Measurements from ENCODE around the gene SLC12A6. TPM values are rescaled to one million over a fixed set of nuclear protein-coding genes. Genes with fewer than 3 reads are reported as not detected.

Gene SLC12A6
- total RNA-seq, 6 experiments from 2014 or later: 5.6 to 10.9 (median 7.5) TPM

GRCh38 chr15:34239151-34239808 is 98.3 kb downstream of the SLC12A6 start:
- Histone ChIP-seq H3K27me3 (no peaks in the 10 kb centered on the region), H3K4me1 (no peaks in the 10 kb centered on the region), H3K36me3 (peaks cover 0 to 58% (median 5%) of the 10 kb centered on the region in 4 donors), H3K4me3 (no peak overlapping the region), H3K9me3 (no peaks in the 10 kb centered on the region), H3K27ac (no peak overlapping the region)
- 80% methylated on average over 4 of the region's 4 CpGs for WGBS (ENCODE audit: insufficient coverage, low coverage, low lambda C conversion rate, missing lambda C conversion rate)
- TF ChIP-seq POLR2A (IDR thresholded peaks at IDR 0.05) (no peak), CTCF (IDR thresholded peaks at IDR 0.05) (no peak)
- intact Hi-C loops (cut with DNase I): no loop called here
- ATAC-seq (no peak), DNase-seq (no peak)

DNA sequence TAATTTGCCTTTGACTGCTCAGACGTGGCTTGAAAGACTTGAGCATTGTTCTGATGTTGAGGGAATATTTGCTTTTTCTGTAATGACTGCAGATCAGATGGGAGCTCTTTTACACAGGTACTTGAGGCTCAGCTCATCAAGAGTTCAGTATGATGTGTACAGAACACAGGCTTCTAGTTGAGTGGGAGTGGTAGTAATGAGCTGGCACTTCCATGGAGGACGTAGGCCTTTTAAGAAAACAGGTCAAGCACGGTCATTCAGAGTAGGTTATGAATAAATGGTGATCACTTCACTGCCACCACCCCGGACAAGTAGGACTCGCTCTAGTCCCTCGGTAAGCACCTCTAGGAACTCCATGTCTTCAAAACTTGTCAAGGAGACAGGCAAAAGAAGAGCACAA is 104.0 kb downstream of the SLC12A6 start:
- WGBS (ENCODE audit: insufficient coverage, low coverage, low lambda C conversion rate, missing lambda C conversion rate): 76% methylated on average over 6 of the region's 6 CpGs
- intact Hi-C loops (cut with DNase I): no loop called here
- Histone ChIP-seq H3K4me3 (no peak overlapping the region), H3K9me3 (no peaks in the 10 kb centered on the region), H3K4me1 (no peaks in the 10 kb centered on the region), H3K36me3 (peaks cover 0 to 62% (median 9%) of the 10 kb centered on the region in 4 donors), H3K27me3 (no peaks in the 10 kb centered on the region), H3K27ac (no peak overlapping the region)
- DNase-seq (no peak), ATAC-seq (no peak)
- TF ChIP-seq POLR2A (IDR thresholded peaks at IDR 0.05) (no peak), CTCF (IDR thresholded peaks at IDR 0.05) (no peak)

- H3K36me3 ChIP-seq: peaks cover 0 to 16% (median under 1%) of the 10 kb centered on the region in 4 donors
- intact Hi-C loops (cut with DNase I): loop anchor here in 1 of 2 donors (10.0 kb wide), 1 partner anchor 119 kb away; the partner anchor contains the start of genes EMC7 and PGBD4
Measured at GRCh38 chr15:34223904-34224596, 113.5 kb downstream of the SLC12A6 start.

More at GRCh38 chr15:34223904-34224596, 113.5 kb downstream of the SLC12A6 start:
- peak overlapping the region; percentile 81 to 98 (median 86) for H3K4me3 ChIP-seq
- DNase-seq (no peak), ATAC-seq (peak; percentile 48 to 59 (median 52))
- no peaks in the 10 kb centered on the region for H3K9me3 ChIP-seq
- H3K4me1 ChIP-seq: peaks cover 0 to 9% (median 3%) of the 10 kb centered on the region in 4 donors
- WGBS (ENCODE audit: insufficient coverage, low coverage, low lambda C conversion rate, missing lambda C conversion rate): 30% methylated on average over 21 of the region's 24 CpGs
- H3K27me3 ChIP-seq: no peaks in the 10 kb centered on the region
- TF ChIP-seq CTCF (IDR thresholded peaks at IDR 0.05) (peak in 1 of 4 donors; percentile 6), POLR2A (IDR thresholded peaks at IDR 0.05) (no peak)
- peak overlapping the region; percentile 78 to 89 (median 85) for H3K27ac ChIP-seq

Data from right lobe of liver (tissue), 6 donors.